Motor neuron (in vitro differentiated cells): ENCODE data around the gene DPH5. TPM values are rescaled to one million over a fixed set of nuclear protein-coding genes. Genes with fewer than 3 reads are reported as not detected.
A peak's percentile ranks its signal among the peaks of the same experiment; 100 is the strongest.
"Not testable (repeated sequence)": the region's sequence is repeated elsewhere in the genome, so short reads cannot be mapped to it uniquely, and the experiment has no call there.

ENCODE experiments used
- ATAC-seq, 8 experiments: fragments of 200-7000 bp; cut with Tn5 transposase; replicated peaks in 6 of 8; 2 replicates each; pipeline ENCODE4 v1.8.0; 2021; ENCODE audit warnings: mild to moderate bottlenecking in 8 of 8, moderate library complexity in 8 of 8
- H3K27ac ChIP-seq, 2 donors: fragments of 250-450 bp; sonication (Bioruptor Pico); 2 replicates each; pipeline ENCODE4 v1.9.0; 2021; ENCODE audit warnings: antibody characterized with exemption in 2 of 2, mild to moderate bottlenecking in 2 of 2, moderate library complexity in 1 of 2
- H3K4me1 ChIP-seq, 2 donors: fragments of 250-450 bp; sonication (Bioruptor Pico); replicated peaks in 1 of 2; 2 replicates each; pipeline ENCODE4 v1.6.1; 2021; ENCODE audit warnings: antibody characterized with exemption in 2 of 2, mild to moderate bottlenecking in 2 of 2, moderate library complexity in 1 of 2
- H3K4me3 ChIP-seq, 5 donors: fragments of 250-450 bp; sonication (Bioruptor Pico); 2 replicates each; pipeline ENCODE4 v1.9.0; 2021; ENCODE audit warnings: antibody characterized with exemption in 5 of 5, mild to moderate bottlenecking in 5 of 5, moderate library complexity in 4 of 5
- WGBS, 10 experiments: fragments of 450-650 bp; shearing (Covaris generic); methylation state at CpG; one replicate each; pipeline ENCODE4 v1.0.0; 2022; 5-methylcytosine and 5-hydroxymethylcytosine counted together
- in situ Hi-C, 9 experiments: fragments of 400-800 bp; cut with MboI; loops; one replicate each; pipeline ENCODE4 v1.15.0; 2021; ENCODE audit warnings: low sequenced_read_pairs in 9 of 9, low pct_unique_long_range_greater_than_20kb in 2 of 9; ENCODE audit not compliant: unreplicated experiment in 9 of 9
- total RNA-seq, 8 experiments: library from RNA; unstranded; fragments of 300-600 nt; gene quantifications; 2 replicates each; pipeline versions ENCODE4 v1.2.3 to v1.2.4, GENCODE V29; 2022

Gene DPH5
- 10 to 100 TPM; 34.4 to 90.9 (median 60.2) TPM for total RNA-seq

DNA sequence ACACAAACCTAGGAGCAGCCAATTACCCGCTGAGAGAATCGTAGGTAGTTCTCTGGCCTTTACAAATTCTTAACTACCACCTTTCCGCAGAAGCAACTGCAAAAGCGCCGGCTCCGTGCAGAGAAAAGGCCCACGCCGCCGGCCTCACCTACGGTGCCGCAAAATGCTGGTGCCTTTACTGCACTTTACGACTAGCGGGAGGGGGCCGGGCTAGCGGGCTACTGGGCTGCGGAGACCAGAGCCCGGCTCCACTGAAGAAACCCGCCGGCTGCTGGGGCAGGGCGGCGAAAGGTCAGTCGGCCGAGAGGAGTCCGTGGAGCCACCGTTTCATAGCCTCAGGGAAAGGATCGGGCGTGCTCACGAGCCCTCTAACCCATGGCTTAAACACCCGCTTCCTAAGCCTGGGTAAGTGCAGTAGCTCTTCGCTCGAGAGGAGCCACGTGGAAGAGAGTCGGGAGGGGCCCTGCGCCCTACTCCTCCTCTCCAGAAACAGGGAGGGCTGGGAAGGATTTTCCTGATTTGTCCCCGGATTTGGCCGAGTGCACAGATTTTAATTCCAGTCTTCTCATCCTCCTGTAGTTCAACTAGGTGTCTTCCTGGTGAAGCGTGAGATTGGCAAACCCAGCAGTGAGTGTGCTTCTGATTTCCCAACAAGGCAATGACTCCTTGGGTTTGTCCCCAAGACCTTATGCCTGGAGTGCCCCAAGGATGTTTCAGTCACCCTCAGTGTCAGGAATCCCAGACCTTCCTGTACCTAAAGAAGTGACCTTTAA, at the start of gene DPH5:
DPH5 (minus strand) TSS at position 128 of the 773 bp plus-strand sequence. CDS start 341 bp downstream, outside the sequence.
- ATAC-seq = peak; percentile 80 to 95 (median 94)

DNA sequence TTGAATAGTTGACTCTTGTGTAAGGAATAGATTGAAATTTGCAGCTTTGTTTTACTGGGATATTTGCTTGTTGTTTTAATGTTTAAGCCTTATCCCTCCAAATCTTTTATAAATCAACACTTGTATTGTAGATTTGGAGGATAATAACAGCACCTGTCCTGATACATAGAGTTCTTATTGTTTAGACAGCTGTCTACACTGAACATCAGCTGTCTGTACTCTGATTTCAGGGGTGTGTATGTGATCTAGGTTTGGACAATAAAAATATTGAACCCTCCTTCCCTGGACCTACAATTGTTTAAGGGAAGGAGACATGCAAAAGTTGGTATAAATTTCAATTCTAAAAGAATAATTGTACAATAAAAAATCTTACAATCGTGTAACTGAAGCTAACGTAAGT, 48.3 kb upstream of the DPH5 start:
- H3K4me1 ChIP-seq = peaks cover 25 to 27% of the 10 kb centered on the region in 2 donors
- in situ Hi-C loops = no loop called here
- H3K4me3 ChIP-seq = no peak overlapping the region
- no peak overlapping the region for H3K27ac ChIP-seq
- no peak for ATAC-seq
- 67 to 100% (median 100%) methylated on average over 2 of the region's 2 CpGs; no CpG with 5 or more reads in 1 of the 10 experiments for WGBS, 10 experiments

More for the DNA sequence above, at the start of gene DPH5:
- 0 to 17% (median 0%) methylated on average over 1 to 33 of the region's 37 CpGs; no CpG with 5 or more reads in 1 of the 10 experiments for WGBS, 10 experiments
- in situ Hi-C loops = no loop called here
- Histone ChIP-seq H3K4me3 (peak within 1 kb of the TSS; percentile 59 to 84 (median 79)), H3K4me1 (peaks cover 3 to 14% of the 10 kb centered on the region in 2 donors), H3K27ac (peak within 1 kb of the TSS; percentile 80 to 90)

- WGBS, 10 experiments = 55 to 100% (median 83%) methylated on average over 1 of the region's 1 CpG; no CpG with 5 or more reads in 2 of the 10 experiments
- in situ Hi-C loops = no loop called here
- Histone ChIP-seq H3K4me3 (no peak overlapping the region), H3K4me1 (peaks cover 28 to 36% of the 10 kb centered on the region in 2 donors), H3K27ac (peak overlapping the region; percentile 31 to 36)
- ATAC-seq = peak in 4 of 8 experiments; percentile 25 to 71 (median 36)
These were observed 45.9 kb upstream of the DPH5 start for GRCh38 chr1:101071470-101071891.

DNA sequence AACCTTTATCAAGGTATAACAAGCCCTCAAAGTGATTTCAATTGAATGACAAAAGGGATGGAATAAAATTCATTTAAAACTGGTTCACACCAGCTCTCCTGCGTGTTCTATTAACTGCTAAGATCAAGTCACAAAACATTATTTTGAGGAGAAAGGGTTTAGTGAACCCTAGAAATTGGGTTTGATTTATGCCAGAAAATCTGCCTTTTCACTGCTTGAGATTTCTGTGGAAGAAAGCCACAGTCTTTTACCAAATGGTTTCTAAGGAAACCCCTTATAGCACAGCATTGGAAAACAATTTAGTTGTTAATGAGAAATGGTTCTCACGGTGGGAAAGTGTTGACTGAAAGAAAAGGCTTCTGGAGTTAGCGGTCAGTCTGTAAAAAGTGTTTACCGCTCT, 43.6 kb upstream of the DPH5 start:
- peak overlapping the region; percentile 86 to 89 for H3K27ac ChIP-seq
- ATAC-seq = peak in 5 of 8 experiments; percentile 71 to 91 (median 87)
- peak overlapping the region in 2 of 5 donors; percentile 5 to 20 for H3K4me3 ChIP-seq
- in situ Hi-C loops = no loop called here
- 0 to 83% (median 8%) methylated on average over 1 to 4 of the region's 4 CpGs for WGBS, 10 experiments
- peaks cover 28 to 48% of the 10 kb centered on the region in 2 donors for H3K4me1 ChIP-seq

- 89 to 100% (median 100%) methylated on average over 1 of the region's 1 CpG; no CpG with 5 or more reads in 2 of the 10 experiments for WGBS, 10 experiments
- ATAC-seq, H3K4me3 ChIP-seq, H3K27ac ChIP-seq, in situ Hi-C loops: not testable (repeated sequence)
- H3K4me1 ChIP-seq = peaks cover 28 to 47% of the 10 kb centered on the region in 2 donors
These were observed 41.4 kb upstream of the DPH5 start for GRCh38 chr1:101066937-101067335.

GRCh38 chr1:101066260-101066936, 40.8 kb upstream of the DPH5 start:
- H3K27ac ChIP-seq = no peak overlapping the region
- peaks cover 23 to 41% of the 10 kb centered on the region in 2 donors for H3K4me1 ChIP-seq
- no peak for ATAC-seq
- in situ Hi-C loops = no loop called here
- no peak overlapping the region for H3K4me3 ChIP-seq

- no peak overlapping the region for H3K4me3 ChIP-seq
- 85 to 100% (median 100%) methylated on average over 1 of the region's 1 CpG for WGBS, 10 experiments
- no peak overlapping the region for H3K27ac ChIP-seq
- ATAC-seq = no peak
- in situ Hi-C loops = no loop called here
- H3K4me1 ChIP-seq = peaks cover 15 to 34% of the 10 kb centered on the region in 2 donors
These were observed 40.0 kb upstream of the DPH5 start for GRCh38 chr1:101065575-101065974.

DNA sequence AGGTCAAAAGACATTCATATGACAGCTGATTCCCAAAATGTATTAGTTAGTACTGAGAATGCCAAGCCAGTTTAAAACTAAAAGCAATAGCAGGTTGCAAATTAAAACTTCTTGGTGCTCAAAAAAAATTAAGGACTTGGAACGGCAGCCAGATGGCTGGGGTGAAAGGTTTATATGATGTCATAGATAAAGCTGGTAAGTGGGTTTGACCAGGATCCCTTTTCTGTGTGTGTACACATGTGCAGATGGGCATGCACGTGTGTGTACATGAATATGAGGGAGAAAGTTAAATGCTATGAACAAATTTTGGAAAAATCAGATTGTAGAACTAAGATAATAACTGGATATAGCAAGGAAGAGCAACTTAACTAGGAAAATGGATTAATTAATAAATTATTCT, 39.1 kb upstream of the DPH5 start:
- H3K27ac ChIP-seq = no peak overlapping the region
- H3K4me3 ChIP-seq = no peak overlapping the region
- peaks cover 7 to 27% of the 10 kb centered on the region in 2 donors for H3K4me1 ChIP-seq
- ATAC-seq = no peak
- in situ Hi-C loops = no loop called here
- WGBS, 10 experiments = 56 to 90% (median 69%) methylated on average over 1 to 2 of the region's 2 CpGs

GRCh38 chr1:101060992-101061391, 35.4 kb upstream of the DPH5 start:
- Histone ChIP-seq H3K4me3 (no peak overlapping the region), H3K27ac (no peak overlapping the region), H3K4me1 (peaks cover 0 to 12% of the 10 kb centered on the region in 2 donors)
- in situ Hi-C loops = no loop called here
- ATAC-seq = no peak
- WGBS, 10 experiments = 92 to 100% (median 100%) methylated on average over 1 of the region's 1 CpG

GRCh38 chr1:101059945-101060542, 34.5 kb upstream of the DPH5 start:
- no peak for ATAC-seq
- H3K4me3 ChIP-seq = no peak overlapping the region
- WGBS, 10 experiments = 77 to 100% (median 90%) methylated on average over 1 to 6 of the region's 6 CpGs
- H3K27ac ChIP-seq = no peak overlapping the region
- in situ Hi-C loops = no loop called here
- peaks cover 0 to 6% of the 10 kb centered on the region in 2 donors for H3K4me1 ChIP-seq

- in situ Hi-C loops = no loop called here
- no peak for ATAC-seq
- H3K4me1 ChIP-seq = peaks cover 0 to 4% of the 10 kb centered on the region in 2 donors
- H3K27ac ChIP-seq = no peak overlapping the region
- no peak overlapping the region for H3K4me3 ChIP-seq
These were observed 30.0 kb upstream of the DPH5 start for GRCh38 chr1:101055623-101056022.

- peaks cover 0 to 4% of the 10 kb centered on the region in 2 donors for H3K4me1 ChIP-seq
- no peak overlapping the region for H3K27ac ChIP-seq
- ATAC-seq = no peak
- H3K4me3 ChIP-seq = no peak overlapping the region
- WGBS, 10 experiments = 0 to 100% (median 80%) methylated on average over 1 to 3 of the region's 3 CpGs; no CpG with 5 or more reads in 1 of the 10 experiments
- in situ Hi-C loops = no loop called here
These were observed 26.4 kb upstream of the DPH5 start for GRCh38 chr1:101051688-101052638.
